ENCODE measurements around the gene ATP9A.

- no peak for TF ChIP-seq CTCF (IDR thresholded peaks at IDR 0.05; ENCODE audit: low read depth, low read length, poor library complexity, severe bottlenecking)
- no peak for TF ChIP-seq EZH2phosphoT487 (IDR thresholded peaks at IDR 0.05; ENCODE audit: borderline replicate concordance, low read length)
Measured at GRCh38 chr20:51610761-51611624, 157.2 kb downstream of the ATP9A start.

All from DOHH2 (cell line).